GM18951 (cell line): Measurements from ENCODE around the gene CCDC47.

Source experiments
- POLR2A ChIP-seq: IDR thresholded peaks from 4 replicates; pipeline ENCODE4 v1.6.1; 2011; ENCODE audit warnings: mild to moderate bottlenecking; ENCODE audit not compliant: insufficient read length, insufficient read depth; ENCODE audit errors: extremely low read depth
- in situ Hi-C: fragments of 300-500 bp; cut with MboI; formaldehyde crosslinking; loops from one replicate; pipeline ENCODE4 v1.12.0; 2022; ENCODE audit warnings: low sequenced_read_pairs, mixed read lengths, inconsistent platforms; ENCODE audit not compliant: unreplicated experiment

CCDC47 gene

DNA sequence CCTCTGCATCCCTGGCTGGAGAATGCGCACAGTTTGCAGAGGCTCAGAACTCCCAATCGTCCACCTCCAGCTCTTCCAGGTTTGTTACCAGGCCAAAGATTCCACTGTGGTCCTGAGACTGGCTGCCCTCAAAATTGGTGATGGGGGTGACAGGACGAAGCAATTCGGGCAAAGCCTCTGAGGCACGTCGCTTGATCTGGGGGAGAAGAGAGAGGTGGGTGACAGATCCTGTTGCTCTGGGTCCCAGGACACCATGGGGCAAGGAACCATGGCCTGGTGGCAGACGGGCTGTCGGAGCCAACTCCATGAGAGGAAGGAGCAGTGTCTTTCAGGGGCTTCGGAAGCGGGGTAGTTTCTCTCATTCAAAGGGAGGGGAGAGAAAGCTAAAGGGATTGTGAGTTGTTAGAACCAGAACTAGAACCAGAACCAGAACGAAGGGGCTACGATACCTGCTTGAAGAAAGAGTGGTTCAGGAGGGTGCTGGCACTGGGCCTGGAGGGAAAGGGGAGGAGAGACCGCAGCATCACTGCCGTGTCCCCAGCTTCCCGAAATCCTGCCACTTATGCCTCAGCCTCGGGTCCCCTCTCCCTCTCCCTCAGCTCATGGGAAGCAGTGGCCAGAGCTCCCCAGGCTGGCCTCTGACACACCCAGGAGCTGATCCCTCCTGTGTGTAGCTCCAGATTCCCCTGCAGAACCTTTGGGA, 69.7 kb downstream of the CCDC47 start:
- no peak for TF ChIP-seq POLR2A

GRCh38 chr17:63703029-63703428, 70.4 kb downstream of the CCDC47 start:
- in situ Hi-C loops = no loop called here
- no peak for TF ChIP-seq POLR2A

More for the DNA sequence above, 69.7 kb downstream of the CCDC47 start:
- in situ Hi-C loops = no loop called here

DNA sequence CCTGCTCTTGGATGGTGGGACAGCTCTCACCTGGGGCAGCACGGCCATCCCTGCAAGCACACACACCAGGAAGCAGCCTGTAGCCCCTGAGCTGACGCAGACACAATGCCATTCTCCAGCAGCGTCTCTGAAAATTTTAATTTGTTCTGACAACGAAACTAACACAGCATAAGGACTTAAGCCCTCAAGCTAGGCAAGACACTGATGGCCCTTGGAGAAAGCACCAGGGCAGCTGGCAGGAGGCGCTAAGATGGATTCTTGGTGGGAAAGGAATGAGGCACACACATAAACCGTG, 70.7 kb downstream of the CCDC47 start:
- in situ Hi-C loops = no loop called here
- TF ChIP-seq POLR2A = no peak

- in situ Hi-C loops = no loop called here
These were observed 71.3 kb downstream of the CCDC47 start for GRCh38 chr17:63701868-63702720.

GRCh38 chr17:63701456-63701820, 72.0 kb downstream of the CCDC47 start:
- in situ Hi-C loops = no loop called here
- no peak for TF ChIP-seq POLR2A

More at GRCh38 chr17:63701868-63702720, 71.3 kb downstream of the CCDC47 start:
- no peak for TF ChIP-seq POLR2A

- in situ Hi-C loops = no loop called here
- TF ChIP-seq POLR2A = peak; percentile 34
These were observed 72.6 kb downstream of the CCDC47 start for GRCh38 chr17:63700528-63701455.

- peak; percentile 74 for TF ChIP-seq POLR2A
- in situ Hi-C loops = no loop called here
These were observed 73.5 kb downstream of the CCDC47 start, which contains the start of gene LIMD2 for GRCh38 chr17:63699638-63700527. LIMD2 (minus strand) TSS chr17:63700125; CDS start chr17:63699298, 827 bp downstream.

DNA sequence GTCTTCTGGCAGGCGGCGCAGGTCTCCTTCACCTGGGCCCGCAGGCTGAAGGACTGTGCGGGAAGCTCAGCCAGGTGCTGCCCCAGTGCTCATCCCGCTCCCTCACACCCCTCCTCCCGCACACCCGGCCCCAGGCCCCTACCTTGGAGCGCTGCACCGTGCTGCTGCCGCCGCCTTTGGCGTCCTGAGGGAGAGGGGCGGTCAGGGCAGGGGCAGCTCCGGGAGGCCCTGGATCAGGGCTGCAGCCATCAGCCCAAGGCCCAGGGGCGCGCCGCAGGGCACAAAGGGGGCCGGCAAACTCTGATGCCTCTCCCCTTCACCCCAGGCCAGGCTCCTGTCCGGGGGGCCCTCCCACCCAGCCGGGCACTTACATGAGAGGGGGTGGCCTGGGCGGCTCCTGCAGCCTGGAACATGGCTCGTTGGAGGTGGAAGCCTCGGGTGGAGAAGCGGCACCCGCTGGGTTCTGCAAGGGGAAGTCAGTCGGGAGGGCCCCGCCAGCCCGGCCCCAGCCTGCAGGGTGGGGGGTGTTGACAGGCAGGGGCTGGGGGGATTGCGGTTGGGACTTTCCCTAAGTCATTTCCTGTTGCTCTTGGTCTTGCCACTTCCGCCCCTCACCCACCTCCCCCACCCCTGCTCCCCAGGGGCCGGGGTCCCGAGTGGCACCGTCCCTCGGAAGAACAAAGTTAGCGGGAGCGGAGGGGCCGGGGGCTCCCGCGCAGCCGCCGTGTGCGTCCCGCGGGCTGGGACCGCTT, 74.3 kb downstream of the CCDC47 start:
- peak; percentile 50 for TF ChIP-seq POLR2A

DNA sequence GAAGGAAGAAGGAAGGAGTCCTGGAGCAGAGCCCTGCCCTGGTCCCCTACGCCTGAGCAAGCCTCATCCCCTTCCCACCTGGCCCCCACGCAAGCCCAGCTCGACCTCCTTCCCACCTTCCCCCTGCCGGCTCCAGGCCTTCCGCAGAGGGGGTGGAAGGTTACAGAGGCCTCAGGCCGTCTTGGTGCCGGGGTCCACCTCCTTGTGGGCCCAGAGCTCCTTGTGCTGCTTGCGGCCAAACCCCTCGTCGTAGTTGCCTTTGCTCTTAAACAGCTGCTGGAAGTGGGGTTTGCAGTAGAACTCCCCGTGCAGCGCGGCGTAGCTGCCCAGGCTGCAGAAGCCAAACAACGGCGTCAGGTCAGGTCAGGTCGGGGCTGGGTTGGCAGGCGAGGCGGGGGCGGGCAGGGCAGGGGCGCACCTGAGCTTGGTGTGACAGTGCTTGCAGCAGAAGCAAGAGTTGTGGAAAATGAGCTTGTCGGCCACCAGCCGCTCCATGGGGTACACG, 75.0 kb downstream of the CCDC47 start:
- no peak for TF ChIP-seq POLR2A
- in situ Hi-C loops = no loop called here

More for the DNA sequence above, 74.3 kb downstream of the CCDC47 start:
- in situ Hi-C loops = no loop called here

DNA sequence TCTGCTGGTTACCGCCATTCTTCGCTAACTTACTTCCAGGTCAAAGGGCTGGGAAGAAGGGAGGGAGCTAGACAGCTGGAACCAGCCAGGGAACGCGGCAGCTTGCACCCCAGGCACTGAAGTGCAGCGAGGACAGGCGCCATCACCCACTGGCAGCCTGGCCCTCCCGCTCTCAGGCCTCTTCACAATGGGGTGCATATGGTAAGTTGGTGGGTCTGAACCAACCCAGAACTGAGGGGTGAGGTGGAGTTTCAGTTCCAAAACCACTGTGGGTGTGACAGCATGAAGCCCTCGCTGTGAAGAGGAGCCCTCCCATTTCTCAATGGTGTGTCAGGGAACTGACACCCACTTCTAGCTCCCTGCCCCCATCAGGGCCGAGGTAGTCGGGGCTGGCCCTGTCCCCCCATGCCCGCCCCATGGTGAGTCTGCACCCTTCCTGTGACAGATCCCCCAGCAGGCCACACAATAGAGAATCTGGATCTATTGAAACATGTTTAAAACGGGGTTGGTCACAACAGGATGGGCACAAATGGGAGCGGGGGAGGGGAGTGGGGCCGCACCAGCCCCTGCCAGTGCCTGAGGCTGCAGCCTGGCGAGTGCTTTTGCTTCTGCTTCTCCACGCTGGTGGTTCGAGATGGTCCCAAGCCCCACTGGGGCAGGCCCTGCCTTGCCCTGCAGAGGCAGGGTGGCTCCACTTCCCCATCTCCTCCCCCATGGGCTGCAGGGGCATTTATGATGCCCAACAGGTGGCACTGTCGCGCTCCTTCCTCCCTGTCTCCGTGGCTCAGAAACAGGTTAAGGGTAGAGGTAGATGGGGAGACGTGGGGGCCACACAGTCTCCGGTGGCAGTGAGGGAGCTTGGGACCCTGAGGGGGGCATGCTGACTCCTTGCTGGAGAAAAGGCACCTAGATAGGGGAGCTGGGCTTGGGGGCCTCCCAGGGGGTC, 75.8 kb downstream of the CCDC47 start:
- in situ Hi-C loops = no loop called here
- TF ChIP-seq POLR2A = peak; percentile 23
